ENCODE data around the gene ZNF611.
"Not testable (repeated sequence)": the region's sequence is repeated elsewhere in the genome, so short reads cannot be mapped to it uniquely, and the experiment has no call there.

Gene ZNF611

GRCh38 chr19:52715902-52716301 is 18.9 kb downstream of the ZNF611 start:
- not testable (repeated sequence) for DNase-seq

- not testable (repeated sequence) for DNase-seq
Measured at GRCh38 chr19:52715330-52715729, 19.5 kb downstream of the ZNF611 start.

- DNase-seq: not testable (repeated sequence)
Measured at GRCh38 chr19:52713051-52713450, 21.8 kb downstream of the ZNF611 start.

DNA sequence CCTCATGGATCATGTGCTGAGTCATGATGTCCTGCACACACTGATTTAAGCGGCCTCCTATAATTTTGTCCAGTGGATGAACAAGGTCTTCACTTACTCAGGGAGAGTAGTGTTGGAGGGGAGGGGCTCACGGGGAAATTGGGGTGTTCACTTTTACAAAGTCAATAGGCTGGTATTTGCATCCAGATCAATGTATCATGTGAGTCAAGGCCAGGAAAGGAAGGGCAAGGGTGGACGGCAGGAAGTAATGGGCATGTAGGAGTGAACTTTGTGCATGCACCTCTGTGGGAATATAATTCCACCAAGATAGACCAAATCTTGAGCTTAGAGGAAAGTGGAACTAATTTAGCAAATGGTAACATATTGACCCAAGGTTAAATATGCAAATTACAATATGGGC is 23.2 kb downstream of the ZNF611 start:
- DNase-seq: not testable (repeated sequence)

DNA sequence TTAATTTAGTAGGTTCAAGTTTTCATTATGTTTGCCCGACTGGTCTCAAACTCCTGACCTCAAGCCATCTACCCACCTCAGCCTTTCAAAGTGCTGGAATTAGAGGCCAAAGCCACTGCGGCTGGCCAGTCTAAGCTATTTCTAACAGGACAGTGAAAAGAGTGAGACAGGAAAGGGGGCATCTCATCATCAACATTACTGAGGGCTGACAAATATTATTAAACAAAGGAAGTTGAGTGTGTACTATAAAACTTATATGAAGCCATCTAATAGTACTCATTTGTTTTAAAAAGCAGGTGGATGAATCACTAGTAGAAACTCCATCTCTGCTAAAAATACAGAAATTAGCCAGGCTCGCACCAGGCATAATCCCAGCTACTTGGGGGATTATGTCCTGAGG is 24.3 kb downstream of the ZNF611 start:
- no peak for DNase-seq

DNA sequence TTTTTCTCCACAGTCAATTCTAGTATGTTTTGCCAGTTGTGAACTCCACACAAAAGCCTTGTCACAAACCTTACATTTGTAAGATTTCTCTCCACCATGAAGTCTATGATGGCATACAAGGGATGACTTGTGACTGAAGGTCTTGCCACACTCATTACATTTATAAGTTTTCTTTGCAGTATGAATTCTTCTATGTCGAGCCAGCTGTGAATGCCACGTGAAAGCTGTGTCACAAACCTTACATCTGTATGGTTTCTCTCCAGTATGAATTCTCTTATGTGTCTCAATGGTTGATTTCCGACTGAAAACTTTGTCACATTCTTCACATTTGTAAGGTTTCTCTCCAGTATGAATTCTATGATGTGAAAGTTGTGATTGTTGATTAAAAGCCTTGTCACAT is 29.2 kb downstream of the ZNF611 start:
- DNase-seq: not testable (repeated sequence)

DNA sequence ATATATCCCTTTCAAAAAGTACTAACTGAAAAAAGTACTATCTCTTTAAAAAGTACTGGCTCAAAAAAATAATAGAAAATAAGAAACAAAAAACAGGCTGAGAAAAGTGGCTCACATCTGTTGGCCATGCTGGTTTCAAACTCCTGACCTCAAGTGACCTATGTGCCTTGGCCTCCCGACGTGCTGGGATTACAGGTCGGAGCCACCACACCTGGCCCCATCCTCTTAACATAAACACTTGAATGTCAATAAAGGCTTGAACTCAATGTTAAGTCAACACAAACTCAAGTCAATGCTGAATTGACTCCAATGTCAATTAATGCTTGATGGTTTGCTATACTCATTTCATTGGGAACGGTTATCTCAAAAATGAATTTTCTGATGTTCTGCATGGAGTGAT is 30.9 kb downstream of the ZNF611 start:
- DNase-seq: no peak

- DNase-seq: no peak
Measured at GRCh38 chr19:52700673-52701072, 34.2 kb downstream of the ZNF611 start.

DNA sequence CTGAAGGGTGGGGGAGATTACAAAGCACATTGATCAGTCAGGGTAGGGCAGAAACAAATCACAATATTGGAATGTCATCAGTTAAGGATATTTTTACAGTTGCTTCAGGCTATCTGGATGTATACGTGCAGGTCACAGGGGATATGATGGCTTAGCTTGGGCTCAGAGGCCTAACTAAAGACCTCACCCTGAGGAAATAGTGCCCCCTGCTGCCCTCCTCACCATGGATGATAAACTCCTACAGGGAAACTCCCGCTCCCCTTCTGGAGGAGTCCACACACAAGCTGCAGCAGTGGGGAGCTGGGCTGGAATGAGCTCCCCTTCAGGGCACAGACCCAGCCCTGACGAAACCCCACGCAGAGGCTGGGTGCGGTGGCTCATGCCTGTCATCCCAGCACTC is 35.3 kb downstream of the ZNF611 start:
- not testable (repeated sequence) for DNase-seq

GRCh38 chr19:52695996-52696395 is 38.8 kb downstream of the ZNF611 start:
- DNase-seq: no peak

- no peak for DNase-seq
Measured at GRCh38 chr19:52694921-52695320, 39.9 kb downstream of the ZNF611 start.

- DNase-seq: not testable (repeated sequence)
Measured at GRCh38 chr19:52694281-52694680, 40.6 kb downstream of the ZNF611 start.

DNA sequence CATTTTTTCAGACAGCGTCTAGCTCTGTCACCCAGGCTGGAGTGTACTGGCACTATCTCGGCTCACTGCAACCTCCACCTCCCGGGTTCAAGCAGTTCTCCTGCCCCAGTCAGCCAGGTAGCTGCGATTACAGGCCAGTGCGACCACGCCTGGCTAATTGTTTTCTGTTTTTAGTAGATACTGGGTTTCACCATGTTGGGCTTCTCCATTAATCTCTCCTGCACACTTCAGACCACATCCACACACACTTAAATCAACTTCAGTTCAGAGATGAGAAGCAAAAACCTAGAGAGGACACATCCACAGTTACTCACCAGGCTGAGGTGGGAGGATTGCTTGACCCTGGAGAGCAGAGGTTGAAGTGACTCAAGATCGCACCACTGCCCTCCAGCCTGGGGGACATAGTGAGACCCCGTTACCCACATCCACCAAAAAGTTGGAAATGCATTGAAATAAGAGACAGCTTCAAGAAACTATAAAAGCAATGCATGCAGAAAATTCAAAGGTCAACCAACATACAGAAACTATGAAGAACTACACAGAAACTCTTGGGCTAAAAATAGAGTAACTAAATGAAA is 42.3 kb downstream of the ZNF611 start:
- no peak for DNase-seq

GRCh38 chr19:52691737-52692136 is 43.1 kb downstream of the ZNF611 start:
- DNase-seq: no peak

DNA sequence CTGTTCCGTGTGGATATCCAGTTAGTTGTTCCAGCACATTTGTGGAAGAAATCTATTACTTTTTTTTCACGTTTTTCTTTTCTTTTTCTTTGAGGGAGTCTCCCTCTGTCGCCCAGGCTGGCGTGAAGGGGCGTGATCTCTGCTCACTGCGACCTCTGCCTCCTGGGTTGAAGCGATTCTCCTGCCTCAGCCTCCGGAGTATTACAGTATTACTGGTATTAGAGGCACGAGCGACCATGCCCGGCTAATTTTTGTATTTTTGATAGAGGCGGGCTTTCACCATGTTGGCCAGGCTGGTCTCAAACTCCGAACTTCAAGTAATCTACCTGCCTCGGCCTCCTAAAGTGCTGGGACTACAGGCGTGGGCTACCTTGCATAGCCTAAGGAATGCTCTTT is 43.6 kb downstream of the ZNF611 start:
- no peak for DNase-seq

GRCh38 chr19:52690369-52691214 is 44.3 kb downstream of the ZNF611 start:
- DNase-seq: peak; percentile 89

GRCh38 chr19:52689843-52690368 is 44.9 kb downstream of the ZNF611 start:
- peak; percentile 36 for DNase-seq

DNA sequence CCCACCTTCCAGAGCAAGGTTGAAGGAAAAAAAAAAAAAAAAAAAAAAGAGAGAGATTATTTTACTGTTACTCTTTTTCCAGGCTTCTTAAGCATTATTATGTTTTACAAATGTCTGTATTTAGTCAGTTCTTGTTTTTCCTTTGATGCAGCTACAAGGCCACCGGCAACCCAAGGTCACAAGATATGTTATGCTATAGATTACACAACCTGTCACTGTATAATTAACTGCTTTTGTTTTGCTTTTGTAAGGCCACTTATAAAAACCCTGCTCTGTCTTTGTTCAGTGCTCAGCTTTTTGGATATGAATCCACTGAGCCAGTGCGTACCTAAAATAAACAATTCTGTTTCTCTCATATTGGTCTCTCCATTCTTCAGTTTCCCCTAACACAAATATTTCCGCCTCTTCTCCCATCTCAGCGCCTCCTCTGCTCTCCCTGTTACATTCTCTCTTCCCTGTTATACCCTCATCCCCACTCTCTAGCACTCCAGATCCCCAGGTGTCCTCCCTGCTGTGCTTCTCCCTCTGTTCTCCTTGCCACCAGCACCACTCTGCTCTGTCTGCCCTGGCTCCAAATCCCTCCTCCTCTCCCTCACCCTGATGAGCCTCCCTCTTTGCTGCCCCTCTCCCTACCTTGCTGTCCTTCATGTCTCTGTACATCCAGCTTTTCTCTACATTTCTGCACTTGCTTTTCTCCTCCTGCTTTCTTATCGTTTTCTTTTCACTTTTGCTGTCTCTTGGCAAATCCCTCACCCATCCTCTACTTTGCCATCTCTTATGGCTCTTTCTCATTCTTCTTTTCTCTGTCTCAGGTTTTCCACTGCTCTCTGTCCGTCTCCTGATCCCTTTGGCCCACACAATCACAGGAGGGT is 45.7 kb downstream of the ZNF611 start:
- not testable (repeated sequence) for DNase-seq

- DNase-seq: no peak
Measured at GRCh38 chr19:52688335-52688734, 46.5 kb downstream of the ZNF611 start.

DNA sequence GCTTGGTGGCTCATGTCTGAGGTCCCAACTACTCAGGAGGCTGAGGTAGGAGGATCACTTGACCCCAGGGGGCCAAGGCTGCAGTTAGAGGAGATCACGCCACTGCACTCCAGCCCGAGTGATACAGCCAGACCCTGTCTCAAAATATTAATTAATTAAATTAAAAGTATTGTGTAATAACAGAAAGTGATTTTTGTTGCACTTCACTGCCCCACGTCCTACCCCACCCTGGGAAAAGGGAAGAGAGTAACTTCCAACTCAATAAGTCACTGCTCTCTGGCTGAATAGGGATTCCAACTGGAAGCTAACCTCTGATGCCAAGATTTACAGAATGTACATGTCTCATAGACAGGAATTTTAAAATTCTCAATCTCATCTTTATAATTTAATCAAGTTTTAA is 47.2 kb downstream of the ZNF611 start:
- no peak for DNase-seq

- no peak for DNase-seq
Measured at GRCh38 chr19:52685811-52686210, 49.0 kb downstream of the ZNF611 start.

- DNase-seq: not testable (repeated sequence)
Measured at GRCh38 chr19:52681216-52681615, 53.6 kb downstream of the ZNF611 start.

DNA sequence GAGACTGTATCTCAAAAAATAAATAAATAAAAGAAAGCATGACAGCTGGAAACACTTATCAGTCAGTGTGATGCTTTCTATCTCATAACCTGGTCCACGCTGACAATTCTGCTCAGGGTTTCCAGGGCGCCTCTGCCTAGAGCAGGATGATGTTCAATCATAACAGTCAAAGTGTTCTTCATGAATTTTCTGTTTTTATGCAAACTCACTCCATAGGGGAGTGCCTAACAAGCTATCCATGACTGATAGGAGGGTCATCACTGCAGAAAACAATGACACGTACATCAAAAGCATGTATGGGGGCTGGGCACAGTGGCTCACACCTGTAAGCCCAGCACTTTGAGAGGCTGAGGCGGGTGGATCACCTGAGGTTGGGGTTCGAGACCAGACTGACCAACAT is 55.2 kb downstream of the ZNF611 start:
- DNase-seq: no peak

Data from NCI-H1105 (cell line).